ENCODE data around the gene PCSK2. TPM values are rescaled to one million over a fixed set of nuclear protein-coding genes. Genes with fewer than 3 reads are reported as not detected.

Gene PCSK2
- polyA plus RNA-seq, 3 donors = not detected

DNA sequence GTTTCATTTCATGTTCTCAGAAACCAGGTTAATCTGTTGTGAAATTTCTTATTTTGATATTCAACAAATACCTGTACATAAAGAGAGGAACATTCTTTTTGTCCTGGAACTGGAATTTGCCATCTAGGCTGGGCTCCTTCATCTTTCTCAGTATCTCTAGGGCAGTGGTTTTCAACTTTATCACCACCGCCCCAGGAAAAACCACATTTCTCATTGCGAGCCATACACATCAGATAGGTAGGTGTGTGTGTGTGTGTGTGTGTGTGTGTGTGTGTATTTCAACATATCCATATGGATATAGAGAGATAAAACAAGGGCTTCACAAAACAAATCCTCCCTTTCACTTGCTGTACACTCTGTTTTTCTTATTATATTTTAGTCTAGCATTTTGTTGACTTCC, 280.2 kb downstream of the PCSK2 start:
- H4K20me1 ChIP-seq (ENCODE audit: insufficient read depth, low read length) = no peaks in the 10 kb centered on the region
- H2AFZ ChIP-seq (ENCODE audit: insufficient read depth, low read depth, low read length, poor library complexity, severe bottlenecking) = no peak overlapping the region
- intact Hi-C loops (cut with micrococcal nuclease) = loop anchor here (5.0 to 10.0 kb wide), 6 partner anchors 85 to 768 kb away; no protein-coding TSS in a partner anchor
- H3K4me1 ChIP-seq (ENCODE audit: control insufficient read depth in 1 of 2, insufficient read depth in 2 of 2, low read length in 2 of 2) = peaks cover 15 to 20% of the 10 kb centered on the region in 2 donors
- H3K79me2 ChIP-seq (ENCODE audit: insufficient read depth, low read length) = no peaks in the 10 kb centered on the region
- H3K4me2 ChIP-seq (replicated peaks; ENCODE audit: extremely low read depth, low read length, poor library complexity, severe bottlenecking) = no peak overlapping the region
- no peaks in the 10 kb centered on the region for H3K9me3 ChIP-seq (replicated peaks in 1 of 2; ENCODE audit: control insufficient read depth in 1 of 2, insufficient read depth in 1 of 2, low read length in 2 of 2)
- no peaks in the 10 kb centered on the region for H3K36me3 ChIP-seq (replicated peaks in 1 of 2; ENCODE audit: control insufficient read depth in 1 of 2, insufficient read depth in 2 of 2, low read length in 2 of 2)
- no peak overlapping the region for H3K4me3 Mint-ChIP-seq
- no peak overlapping the region for H3K27ac Mint-ChIP-seq
- no peak for DNase-seq
- H3K27me3 ChIP-seq (ENCODE audit: control insufficient read depth in 2 of 2, insufficient read depth in 2 of 2, low read length in 2 of 2) = no peaks in the 10 kb centered on the region
- H3K27me3 Mint-ChIP-seq (ENCODE audit: low read depth in 3 of 3) = peaks cover 0 to 9% (median 3%) of the 10 kb centered on the region in 3 donors
- no CpG with 5 or more reads among the region's 2 CpGs for WGBS (ENCODE audit: insufficient coverage)
- peaks cover 17% of the 10 kb centered on the region for H3K4me1 Mint-ChIP-seq
- TF ChIP-seq, protein P1, sequence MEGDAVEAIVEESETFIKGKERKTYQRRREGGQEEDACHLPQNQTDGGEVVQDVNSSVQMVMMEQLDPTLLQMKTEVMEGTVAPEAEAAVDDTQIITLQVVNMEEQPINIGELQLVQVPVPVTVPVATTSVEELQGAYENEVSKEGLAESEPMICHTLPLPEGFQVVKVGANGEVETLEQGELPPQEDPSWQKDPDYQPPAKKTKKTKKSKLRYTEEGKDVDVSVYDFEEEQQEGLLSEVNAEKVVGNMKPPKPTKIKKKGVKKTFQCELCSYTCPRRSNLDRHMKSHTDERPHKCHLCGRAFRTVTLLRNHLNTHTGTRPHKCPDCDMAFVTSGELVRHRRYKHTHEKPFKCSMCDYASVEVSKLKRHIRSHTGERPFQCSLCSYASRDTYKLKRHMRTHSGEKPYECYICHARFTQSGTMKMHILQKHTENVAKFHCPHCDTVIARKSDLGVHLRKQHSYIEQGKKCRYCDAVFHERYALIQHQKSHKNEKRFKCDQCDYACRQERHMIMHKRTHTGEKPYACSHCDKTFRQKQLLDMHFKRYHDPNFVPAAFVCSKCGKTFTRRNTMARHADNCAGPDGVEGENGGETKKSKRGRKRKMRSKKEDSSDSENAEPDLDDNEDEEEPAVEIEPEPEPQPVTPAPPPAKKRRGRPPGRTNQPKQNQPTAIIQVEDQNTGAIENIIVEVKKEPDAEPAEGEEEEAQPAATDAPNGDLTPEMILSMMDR (IDR thresholded peaks at IDR 0.05) = no peak
- no peak overlapping the region for H3K9ac ChIP-seq (ENCODE audit: insufficient read depth, low read length, poor library complexity, severe bottlenecking)
- peaks cover 0 to 2% (median 0%) of the 10 kb centered on the region in 7 donors for H3K9me3 Mint-ChIP-seq
- H3K36me3 Mint-ChIP-seq = no peaks in the 10 kb centered on the region
- no peak overlapping the region for H3K27ac ChIP-seq (ENCODE audit: low read depth in 1 of 2, low read length in 2 of 2)
- H3K4me3 ChIP-seq (replicated peaks in 1 of 3; ENCODE audit: low read depth in 2 of 3, low read length in 3 of 3) = no peak overlapping the region

DNA sequence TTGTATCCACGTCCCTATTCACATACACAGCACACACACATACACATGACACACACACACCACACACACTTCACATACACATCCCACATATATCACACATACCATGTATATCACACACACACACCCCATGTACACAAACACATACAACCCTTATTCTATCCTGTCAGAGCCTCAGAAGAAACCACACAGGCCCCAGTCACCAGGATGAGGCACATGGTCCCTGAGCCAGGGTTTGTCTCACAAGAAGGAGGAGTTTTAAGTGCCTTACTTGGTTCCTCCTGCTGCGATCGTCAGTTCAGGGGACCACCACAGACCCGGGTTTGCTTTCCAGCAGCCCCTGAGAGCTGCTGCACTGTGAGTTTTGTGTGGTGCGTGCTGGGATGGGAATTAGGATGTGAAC, 280.7 kb downstream of the PCSK2 start:
- H3K9me3 Mint-ChIP-seq = peaks cover 0 to 2% (median 0%) of the 10 kb centered on the region in 7 donors
- peaks cover 15 to 20% of the 10 kb centered on the region in 2 donors for H3K4me1 ChIP-seq (ENCODE audit: control insufficient read depth in 1 of 2, insufficient read depth in 2 of 2, low read length in 2 of 2)
- peaks cover 0 to 10% (median 3%) of the 10 kb centered on the region in 3 donors for H3K27me3 Mint-ChIP-seq (ENCODE audit: low read depth in 3 of 3)
- no peak overlapping the region for H3K4me2 ChIP-seq (replicated peaks; ENCODE audit: extremely low read depth, low read length, poor library complexity, severe bottlenecking)
- peaks cover 17% of the 10 kb centered on the region for H3K4me1 Mint-ChIP-seq
- no peaks in the 10 kb centered on the region for H3K9me3 ChIP-seq (replicated peaks in 1 of 2; ENCODE audit: control insufficient read depth in 1 of 2, insufficient read depth in 1 of 2, low read length in 2 of 2)
- intact Hi-C loops (cut with micrococcal nuclease) = loop anchor here (5.0 to 10.0 kb wide), 6 partner anchors 85 to 767 kb away; no protein-coding TSS in a partner anchor
- H3K79me2 ChIP-seq (ENCODE audit: insufficient read depth, low read length) = no peaks in the 10 kb centered on the region
- no peaks in the 10 kb centered on the region for H3K27me3 ChIP-seq (ENCODE audit: control insufficient read depth in 2 of 2, insufficient read depth in 2 of 2, low read length in 2 of 2)
- WGBS (ENCODE audit: insufficient coverage) = 82% methylated on average over 5 of the region's 5 CpGs
- H3K27ac ChIP-seq (ENCODE audit: low read depth in 1 of 2, low read length in 2 of 2) = no peak overlapping the region
- TF ChIP-seq, protein P1 (IDR thresholded peaks at IDR 0.05) = no peak
- H3K27ac Mint-ChIP-seq = no peak overlapping the region
- H3K4me3 Mint-ChIP-seq = no peak overlapping the region
- H2AFZ ChIP-seq (ENCODE audit: insufficient read depth, low read depth, low read length, poor library complexity, severe bottlenecking) = no peak overlapping the region
- DNase-seq = no peak
- no peak overlapping the region for H3K4me3 ChIP-seq (replicated peaks in 1 of 3; ENCODE audit: low read depth in 2 of 3, low read length in 3 of 3)
- H4K20me1 ChIP-seq (ENCODE audit: insufficient read depth, low read length) = no peaks in the 10 kb centered on the region
- H3K36me3 Mint-ChIP-seq = no peaks in the 10 kb centered on the region
- H3K9ac ChIP-seq (ENCODE audit: insufficient read depth, low read length, poor library complexity, severe bottlenecking) = no peak overlapping the region
- no peaks in the 10 kb centered on the region for H3K36me3 ChIP-seq (replicated peaks in 1 of 2; ENCODE audit: control insufficient read depth in 1 of 2, insufficient read depth in 2 of 2, low read length in 2 of 2)

Measured in CD14-positive monocyte (primary cell).